GM19324 (cell line): ENCODE results near the gene WDR90.

ENCODE experiments used
- ATAC-seq: cut with Tn5 transposase; IDR thresholded peaks from one replicate; pipeline ENCODE4 v1.9.1; 2021; ENCODE audit warnings: mild to moderate bottlenecking, moderate library complexity; ENCODE audit not compliant: unreplicated experiment, low FRiP score

The WDR90 gene

GRCh38 chr16:637081-638018 lies 11.8 kb upstream of the WDR90 start:
- ATAC-seq = no peak

- no peak for ATAC-seq
Measured at GRCh38 chr16:638034-638543, 11.1 kb upstream of the WDR90 start.

GRCh38 chr16:638836-639235 lies 10.3 kb upstream of the WDR90 start:
- no peak for ATAC-seq

- no peak for ATAC-seq
Measured at GRCh38 chr16:640614-641013, 8.6 kb upstream of the WDR90 start.

GRCh38 chr16:641326-642188 lies 7.6 kb upstream of the WDR90 start, which contains the start of gene MCRIP2:
Gene MCRIP2, plus strand, starts transcription at chr16:641828. Its CDS starts 164 bp downstream, at chr16:641992.
- peak; percentile 57 for ATAC-seq

- ATAC-seq = peak; percentile 47
Measured at GRCh38 chr16:642189-643049, 6.7 kb upstream of the WDR90 start.

GRCh38 chr16:643050-643368 lies 6.2 kb upstream of the WDR90 start:
- ATAC-seq = no peak

- no peak for ATAC-seq
Measured at GRCh38 chr16:644556-644955, 4.6 kb upstream of the WDR90 start.

GRCh38 chr16:645852-646678 lies 3.1 kb upstream of the WDR90 start:
- ATAC-seq = no peak

GRCh38 chr16:646679-647172 lies 2.4 kb upstream of the WDR90 start:
- no peak for ATAC-seq

GRCh38 chr16:647173-647902 lies 1.8 kb upstream of the WDR90 start:
- no peak for ATAC-seq

GRCh38 chr16:648071-648780 lies 939 bp upstream of the WDR90 start:
- no peak for ATAC-seq

- ATAC-seq = peak; percentile 1
Measured at GRCh38 chr16:649631-650030, 466 bp downstream of the WDR90 start.

GRCh38 chr16:651844-652243 lies 2.7 kb downstream of the WDR90 start:
- no peak for ATAC-seq

- ATAC-seq = no peak
Measured at GRCh38 chr16:652454-653305, 3.5 kb downstream of the WDR90 start.

GRCh38 chr16:654034-654433 lies 4.9 kb downstream of the WDR90 start:
- ATAC-seq = no peak

- ATAC-seq = no peak
Measured at GRCh38 chr16:657487-657886, 8.3 kb downstream of the WDR90 start.
